ENCODE data around the gene SNRNP70.
A peak's percentile ranks its signal among the peaks of the same experiment; 100 is the strongest.
"Not testable (repeated sequence)": the region's sequence is repeated elsewhere in the genome, so short reads cannot be mapped to it uniquely, and the experiment has no call there.

SNRNP70 gene

DNA sequence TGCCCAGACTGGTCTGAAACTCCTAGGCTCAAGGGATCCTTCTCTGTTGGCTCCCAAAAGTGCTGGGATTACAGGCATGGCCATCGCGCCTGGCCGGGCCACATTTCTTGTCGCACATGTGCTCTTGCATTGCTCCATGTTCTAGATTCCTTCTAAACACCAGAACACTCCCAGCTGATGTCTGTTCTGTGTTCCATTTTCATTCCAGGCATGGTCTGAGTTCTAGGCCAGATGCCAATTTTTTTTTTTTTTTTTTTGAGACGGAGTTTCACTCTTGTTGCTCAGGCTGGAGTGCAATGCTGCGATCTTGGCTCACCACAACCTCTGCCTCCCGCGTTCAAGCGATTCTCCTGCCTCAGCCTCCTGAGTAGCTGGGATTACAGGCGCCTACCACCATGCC lies 36.6 kb downstream of the SNRNP70 start:
- DNase-seq: not testable (repeated sequence)

DNA sequence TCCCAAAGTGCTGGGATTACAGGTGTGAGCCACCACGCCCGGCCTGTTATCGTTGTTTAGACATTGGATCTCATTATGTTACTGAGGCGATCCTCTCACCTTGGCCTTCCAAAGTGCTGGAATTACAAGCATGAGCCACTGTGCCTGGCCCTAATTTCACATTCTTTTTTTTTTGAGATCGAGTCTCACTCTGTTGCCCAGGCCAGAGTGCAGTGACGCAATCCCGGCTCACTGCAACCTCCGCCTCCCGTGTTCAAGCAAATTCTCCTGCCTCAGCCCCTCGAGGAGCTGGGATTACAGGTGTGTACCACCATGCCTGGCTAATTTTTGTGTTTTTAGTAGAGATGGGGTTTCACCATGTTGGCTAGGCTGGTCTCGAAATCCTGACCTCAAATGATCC lies 38.0 kb downstream of the SNRNP70 start:
- DNase-seq: not testable (repeated sequence)

DNA sequence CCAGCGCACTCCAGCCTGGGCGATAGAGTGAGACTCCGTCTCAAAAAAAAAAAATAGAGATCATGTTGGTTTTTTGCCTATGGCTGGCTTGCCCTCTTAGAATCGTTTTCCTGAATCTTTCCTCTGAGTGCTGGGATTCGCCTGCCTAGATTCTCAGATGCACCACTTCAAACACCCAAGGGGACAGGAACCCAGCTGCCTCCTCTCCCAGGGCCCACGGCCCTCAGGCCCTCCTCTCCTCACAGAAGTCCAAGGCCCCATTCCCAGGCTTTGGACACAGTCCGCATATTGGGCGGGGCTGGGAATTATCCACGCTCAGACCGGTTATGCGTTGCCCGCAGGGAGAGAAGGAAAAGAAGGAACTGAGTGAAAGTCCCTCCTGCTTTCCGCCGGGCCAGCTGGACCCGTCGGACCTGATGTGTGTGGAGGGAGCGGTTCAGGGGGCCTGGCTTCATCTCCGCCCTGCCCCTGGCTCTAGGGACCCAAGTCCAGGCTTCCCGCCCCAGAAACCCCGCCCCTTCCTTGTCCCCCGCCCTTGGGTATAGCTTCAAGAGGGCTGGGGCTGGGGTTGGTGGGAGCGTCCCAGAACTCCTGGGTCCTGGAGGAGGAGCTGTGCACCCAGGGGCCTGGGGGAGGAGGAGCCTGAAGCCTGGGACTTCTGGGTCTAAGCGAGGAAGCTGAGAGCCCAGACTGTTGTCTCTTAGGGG lies 39.9 kb downstream of the SNRNP70 start:
- DNase-seq: peak; percentile 37

DNA sequence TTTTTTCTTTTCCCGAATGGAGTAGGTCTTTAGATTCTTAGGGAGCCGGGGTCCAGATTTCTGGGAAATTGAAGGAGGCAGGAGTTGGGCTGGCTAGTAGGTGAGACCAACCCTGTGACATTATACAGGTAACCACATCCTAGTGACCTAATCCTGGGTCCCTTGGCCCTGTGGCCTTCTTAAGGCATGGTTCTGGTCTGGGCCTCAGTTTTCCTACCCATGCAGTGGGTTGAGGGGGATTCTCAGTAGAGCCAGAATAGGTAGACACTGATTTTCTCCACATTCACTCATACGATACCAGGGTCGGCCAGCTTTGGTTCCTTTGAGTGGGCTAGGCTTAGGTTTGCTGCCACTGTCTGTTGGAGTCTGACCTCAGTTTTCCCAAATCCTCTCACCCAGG lies 41.3 kb downstream of the SNRNP70 start:
- peak; percentile 14 for DNase-seq

DNA sequence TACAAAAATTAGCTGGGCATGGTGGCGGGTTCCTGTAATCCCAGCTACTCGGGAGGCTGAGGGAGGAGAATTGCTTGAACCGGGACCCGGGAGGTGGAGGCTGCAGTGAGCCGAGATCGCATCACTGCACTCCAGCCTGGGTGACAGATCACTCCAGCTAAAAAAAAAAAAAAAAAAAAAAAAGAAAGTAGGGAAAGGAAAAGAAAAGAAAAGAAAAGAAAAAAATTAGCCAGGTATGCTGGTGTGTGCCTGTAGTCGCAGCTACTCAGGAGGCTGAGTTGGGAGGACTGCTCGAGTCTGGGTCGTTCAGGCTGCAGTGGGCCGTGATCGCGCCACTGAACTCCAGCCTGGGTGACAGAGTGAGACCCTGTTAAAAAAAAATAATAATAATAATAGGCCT lies 42.0 kb downstream of the SNRNP70 start:
- not testable (repeated sequence) for DNase-seq

DNA sequence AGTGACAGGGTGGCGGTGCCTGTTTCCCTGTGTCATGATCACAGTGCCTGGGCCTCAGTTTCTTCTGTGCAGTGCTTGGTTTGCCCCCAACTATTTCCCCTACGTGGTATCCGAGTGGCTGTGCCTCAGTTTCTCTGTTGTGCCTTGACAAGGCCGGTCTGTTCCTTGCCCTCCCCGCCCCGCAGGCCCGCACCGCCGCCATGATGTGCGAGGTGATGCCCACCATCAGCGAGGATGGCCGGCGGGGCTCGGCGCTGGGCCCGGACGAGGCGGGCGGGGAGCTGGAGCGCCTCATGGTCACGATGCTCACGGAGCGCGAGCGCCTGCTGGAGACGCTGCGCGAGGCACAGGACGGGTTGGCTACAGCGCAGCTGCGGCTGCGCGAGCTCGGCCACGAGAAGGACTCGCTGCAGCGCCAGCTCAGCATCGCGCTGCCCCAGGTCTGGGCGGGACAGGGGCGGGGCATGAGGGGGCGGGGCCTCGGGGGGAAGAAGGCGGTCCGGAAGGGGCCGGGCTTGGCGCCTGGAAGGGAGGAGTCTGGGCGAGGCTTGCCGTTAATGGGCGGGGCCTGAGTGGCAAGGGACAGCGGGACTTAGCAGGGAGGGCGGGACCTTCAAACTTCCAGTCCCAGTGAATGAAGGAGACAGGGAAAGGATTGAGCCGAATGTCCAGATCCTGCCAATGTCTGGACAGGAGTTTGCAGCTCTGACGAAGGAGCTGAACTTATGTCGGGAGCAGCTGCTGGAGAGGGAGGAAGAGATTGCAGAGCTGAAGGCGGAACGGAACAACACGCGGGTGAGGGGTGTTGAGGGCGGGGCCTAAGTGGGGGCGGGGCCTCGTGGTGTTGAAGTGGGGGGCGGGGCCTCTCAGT lies 42.7 kb downstream of the SNRNP70 start:
- DNase-seq: peak; percentile 99

DNA sequence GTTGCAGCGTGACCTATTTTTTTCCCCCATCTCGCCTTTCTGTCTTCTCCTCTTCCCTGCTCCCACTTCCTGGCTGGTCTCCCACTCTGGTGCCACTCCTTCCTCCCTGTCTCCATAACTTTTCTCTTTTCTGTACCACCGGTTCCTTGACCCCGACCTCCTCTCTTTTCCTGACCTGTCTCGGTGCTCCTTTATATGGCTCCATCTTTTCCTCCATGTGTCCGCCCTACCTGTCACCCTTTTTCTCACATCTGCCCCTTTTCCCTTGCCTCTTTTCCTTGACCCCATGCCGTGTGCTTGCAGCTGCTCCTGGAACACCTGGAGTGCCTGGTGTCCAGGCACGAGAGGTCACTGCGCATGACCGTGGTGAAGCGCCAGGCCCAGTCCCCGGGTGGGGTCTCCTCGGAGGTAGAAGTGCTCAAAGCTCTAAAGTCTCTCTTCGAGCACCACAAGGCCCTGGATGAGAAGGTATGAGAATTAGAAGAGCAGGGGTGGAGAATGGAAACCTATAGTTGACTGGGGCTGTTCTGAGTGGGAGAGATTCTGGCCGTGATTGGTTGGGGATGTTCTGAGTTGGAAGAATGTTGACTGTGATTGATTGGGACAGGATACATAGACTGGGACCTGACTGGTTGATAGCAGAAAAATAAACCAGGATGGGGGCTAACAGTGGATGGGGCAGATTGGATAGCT lies 43.4 kb downstream of the SNRNP70 start:
- no peak for DNase-seq

DNA sequence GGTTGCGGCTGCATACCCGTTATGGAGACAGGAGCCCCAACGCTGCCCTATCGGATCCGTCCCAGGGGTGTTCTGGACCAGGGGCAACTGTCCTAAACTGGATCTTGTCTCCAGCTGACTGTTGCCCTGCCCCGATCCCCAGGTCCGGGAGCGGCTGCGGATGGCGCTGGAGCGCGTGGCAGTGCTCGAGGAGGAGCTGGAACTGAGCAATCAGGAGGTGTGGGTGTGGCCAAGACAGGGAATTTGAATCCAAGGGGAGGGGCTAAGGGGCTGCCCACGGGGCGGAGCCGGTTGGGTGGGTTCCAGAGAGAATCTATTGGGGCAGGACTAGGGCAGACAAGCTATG lies 44.0 kb downstream of the SNRNP70 start:
- no peak for DNase-seq

DNA sequence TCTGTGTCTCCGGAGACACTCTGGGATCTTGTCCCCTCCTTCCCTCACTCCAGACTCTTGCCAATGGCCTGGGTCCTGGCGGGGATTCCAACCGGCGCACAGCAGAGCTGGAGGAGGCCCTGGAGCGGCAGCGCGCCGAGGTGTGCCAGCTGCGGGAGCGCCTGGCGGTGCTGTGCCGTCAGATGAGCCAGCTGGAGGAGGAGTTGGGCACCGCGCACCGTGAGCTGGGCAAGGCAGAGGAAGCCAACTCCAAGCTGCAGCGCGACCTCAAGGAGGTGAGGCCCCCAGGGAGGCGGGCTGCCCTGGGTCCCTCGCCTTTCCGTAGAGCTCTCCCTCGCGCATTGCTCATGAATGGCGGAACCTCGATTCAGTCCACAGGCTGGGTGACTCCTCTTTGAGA lies 45.1 kb downstream of the SNRNP70 start:
- peak; percentile 22 for DNase-seq

DNA sequence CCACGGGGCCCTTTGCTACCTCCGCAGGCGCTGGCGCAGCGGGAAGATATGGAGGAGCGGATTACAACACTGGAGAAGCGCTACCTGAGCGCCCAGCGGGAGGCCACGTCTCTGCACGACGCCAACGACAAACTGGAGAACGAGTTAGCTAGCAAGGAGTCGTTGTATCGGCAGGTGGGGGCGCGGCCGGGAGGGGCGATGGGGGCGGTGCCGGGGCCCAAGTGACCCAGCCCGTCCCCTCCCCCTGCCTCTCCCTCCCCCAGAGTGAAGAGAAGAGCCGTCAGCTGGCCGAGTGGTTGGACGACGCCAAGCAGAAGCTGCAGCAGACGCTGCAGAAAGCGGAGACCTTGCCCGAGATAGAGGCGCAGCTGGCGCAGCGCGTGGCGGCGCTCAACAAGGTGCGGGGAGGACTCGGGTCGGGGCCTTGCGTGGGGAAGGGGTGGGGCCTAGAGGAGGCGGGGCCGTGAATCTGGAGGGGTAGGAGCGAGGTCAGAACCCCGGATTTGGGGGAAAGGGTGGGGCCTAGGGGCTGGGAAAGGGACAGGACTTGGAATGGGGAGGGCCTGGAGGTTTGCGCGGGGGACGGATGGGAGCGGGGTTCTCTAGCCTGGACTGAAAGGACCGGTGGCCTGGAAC lies 47.8 kb downstream of the SNRNP70 start:
- peak; percentile 39 for DNase-seq

DNA sequence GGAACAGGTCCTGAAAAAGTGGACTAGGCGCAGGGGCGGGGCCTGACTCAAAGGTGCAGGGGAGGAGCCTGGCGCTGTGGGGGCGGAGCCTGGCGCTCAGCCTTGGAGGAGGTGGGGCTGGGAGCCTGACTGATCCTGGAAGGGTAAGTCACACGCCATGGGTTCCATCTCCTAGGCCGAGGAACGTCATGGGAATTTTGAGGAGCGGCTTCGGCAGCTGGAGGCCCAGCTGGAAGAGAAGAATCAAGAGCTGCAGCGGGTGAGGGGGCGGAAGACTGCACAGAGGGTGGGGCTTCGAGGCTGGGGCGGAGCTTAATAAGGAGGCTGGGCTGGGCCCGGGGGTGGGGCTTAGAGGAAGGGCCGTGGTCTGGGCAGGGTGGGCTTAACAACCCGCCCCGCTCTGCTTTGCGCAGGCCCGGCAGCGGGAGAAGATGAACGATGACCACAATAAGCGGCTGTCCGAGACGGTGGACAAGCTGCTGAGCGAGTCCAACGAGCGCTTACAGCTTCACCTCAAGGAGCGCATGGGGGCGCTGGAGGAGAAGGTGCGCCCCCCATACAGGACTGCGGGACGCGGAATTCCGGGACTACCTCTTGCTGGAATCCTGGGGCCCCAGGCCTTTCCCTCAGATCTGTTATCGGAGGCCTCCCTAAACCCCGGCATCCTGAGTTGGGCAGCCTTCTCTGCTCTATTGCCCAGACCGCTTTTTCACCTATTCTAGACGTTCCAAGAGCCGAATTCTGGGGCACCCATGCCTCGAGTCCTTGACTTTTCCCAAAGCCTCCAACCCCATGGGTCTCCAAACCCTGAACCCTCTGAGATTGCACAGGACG lies 48.6 kb downstream of the SNRNP70 start:
- DNase-seq: peak; percentile 84

DNA sequence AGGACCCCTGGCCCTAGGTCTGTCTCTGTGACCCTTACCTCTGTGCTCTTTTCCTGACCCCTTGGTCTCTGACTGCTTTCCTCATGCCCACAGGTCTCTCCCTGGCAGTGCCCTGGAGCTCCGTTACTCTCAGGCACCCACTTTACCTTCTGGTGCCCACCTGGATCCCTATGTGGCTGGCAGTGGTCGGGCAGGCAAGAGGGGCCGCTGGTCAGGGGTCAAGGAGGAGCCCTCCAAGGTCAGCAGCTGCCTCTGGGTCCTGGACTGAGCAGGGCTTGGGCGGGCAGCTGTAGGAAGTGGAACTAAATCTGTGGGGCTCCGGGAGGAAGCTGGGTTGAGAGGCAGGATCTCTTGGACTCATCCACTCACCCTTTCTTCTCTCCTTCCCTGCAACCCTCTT lies 50.4 kb downstream of the SNRNP70 start:
- DNase-seq: no peak

DNA sequence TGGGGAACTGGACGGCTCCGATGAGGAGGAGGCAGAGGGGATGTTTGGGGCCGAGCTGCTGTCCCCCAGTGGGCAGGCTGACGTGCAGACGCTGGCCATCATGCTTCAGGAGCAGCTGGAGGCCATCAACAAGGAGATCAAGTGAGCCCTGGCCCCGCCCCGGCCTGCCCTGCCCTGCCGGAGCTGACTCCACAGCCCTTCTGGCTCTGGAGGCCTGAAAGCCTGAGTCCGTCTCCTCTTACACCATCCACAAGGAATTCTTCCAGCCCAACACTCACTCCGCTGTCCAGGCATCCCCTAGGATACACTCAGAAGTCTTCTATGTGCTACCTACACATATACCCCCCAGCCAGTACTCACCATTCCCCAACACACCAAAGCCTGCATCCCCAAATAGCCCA lies 51.5 kb downstream of the SNRNP70 start:
- DNase-seq: no peak

DNA sequence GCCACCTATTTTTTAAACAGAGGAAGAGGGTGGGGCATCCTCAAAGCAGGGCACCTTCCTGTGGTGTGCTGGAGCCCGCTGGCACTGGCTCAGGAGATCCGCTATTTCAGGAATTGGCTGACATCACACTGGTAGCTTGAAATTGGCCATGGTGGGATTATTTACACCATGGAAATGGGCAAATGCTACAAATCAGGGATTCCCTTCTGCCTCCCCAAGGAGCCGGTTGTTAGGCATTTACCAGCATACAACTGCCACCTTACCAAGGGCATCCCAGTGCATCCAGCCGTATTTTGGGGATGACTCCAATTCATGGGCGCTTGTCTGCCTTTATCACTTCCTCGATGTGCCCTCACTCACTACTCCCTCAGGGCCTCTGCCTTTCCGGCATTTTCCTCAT lies 55.7 kb downstream of the SNRNP70 start:
- no peak for DNase-seq

DNA sequence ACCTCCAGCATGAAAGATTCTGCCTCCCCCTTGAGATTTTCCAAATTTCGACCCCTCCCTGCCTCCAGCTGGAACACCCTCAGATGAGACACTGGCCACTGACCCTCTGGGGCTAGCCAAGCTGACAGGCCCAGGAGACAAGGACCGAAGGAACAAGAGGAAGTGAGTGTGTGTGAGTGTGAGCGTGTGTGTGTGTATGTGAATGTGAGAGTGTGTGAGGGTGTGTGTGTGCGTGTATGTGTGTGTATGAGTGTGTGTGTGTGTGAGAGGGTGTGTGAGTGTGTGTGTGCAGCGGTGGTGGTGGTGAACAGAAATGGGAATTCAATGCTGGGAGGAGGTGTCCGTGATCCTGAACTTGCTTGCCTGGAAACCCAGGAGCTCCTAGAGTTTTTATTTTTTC lies 56.1 kb downstream of the SNRNP70 start:
- no peak for DNase-seq

DNA sequence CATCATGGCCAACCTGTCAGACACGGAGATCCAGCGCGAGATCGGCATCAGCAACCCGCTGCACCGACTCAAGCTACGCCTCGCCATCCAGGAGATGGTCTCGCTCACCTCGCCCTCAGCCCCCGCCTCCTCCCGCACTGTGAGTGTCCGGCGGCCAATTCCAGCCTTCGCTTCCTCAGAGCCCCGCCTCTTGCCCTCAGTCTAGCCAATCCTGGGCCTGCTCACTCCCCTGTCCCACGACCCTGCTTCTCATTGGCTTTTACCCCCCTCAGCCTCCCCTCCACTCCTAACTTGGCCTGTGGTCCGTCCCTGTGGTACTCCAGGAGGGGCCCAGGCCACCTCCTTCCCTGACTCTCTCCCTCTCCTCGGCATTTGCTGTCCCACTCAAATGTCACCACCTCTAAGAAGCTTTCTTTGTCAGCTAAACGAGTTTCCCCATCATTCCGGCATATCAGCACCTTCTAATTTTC lies 57.6 kb downstream of the SNRNP70 start:
- peak; percentile 95 for DNase-seq

DNA sequence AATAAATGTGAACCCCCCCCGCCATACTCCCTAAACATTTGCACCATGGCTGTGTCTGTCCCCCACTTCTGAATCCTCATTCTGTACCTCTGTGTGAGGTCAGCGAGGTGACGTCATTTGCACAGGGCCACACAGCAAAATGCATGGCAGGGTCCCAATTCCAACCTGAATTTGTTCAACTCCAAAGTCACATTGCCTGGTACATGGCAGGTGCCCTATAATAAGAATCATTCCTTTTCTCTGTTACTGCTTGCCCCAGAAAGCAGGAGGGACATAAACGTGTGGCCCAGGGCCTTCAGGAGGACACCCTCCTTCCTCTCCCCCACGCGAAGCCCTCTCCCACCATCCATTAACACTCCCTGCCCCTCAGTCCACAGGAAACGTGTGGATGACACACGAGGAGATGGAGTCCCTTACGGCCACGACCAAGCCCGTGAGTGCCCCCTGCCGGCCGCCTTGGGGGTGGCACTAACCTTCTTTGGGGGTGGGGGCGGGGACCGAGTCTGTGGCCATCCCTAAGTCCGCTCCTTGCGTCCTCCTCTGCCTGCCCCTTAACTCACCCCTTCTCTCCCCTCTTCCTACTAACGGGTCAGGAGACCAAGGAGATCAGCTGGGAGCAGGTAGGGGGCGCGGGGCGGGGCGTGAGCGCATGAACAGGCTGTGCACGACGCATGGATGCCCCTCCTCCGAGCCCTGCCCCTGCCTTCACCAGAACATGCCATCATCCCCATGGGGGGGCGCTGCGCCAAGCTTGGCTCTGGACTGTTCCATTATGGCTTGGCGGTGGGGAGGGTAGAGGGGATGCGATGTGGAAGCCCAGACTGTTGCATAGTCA lies 60.5 kb downstream of the SNRNP70 start:
- peak; percentile 87 for DNase-seq

DNA sequence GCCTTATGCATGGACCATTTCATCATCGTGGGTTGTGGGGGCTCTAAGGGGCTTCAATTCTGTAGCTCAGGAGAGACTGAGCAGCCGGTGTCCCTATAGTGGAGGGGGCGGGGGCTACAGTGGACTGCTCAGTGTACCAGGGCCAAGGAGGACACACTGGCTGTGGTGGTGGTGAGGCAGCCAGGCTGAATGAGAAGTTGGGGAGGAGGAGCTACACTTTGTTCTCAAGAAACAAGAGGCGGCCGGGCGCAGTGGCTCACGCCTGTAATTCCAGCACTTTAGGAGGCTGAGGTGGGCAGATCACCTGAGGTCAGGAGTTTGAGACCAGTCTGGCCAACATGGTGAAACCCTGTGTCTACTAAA lies 61.1 kb downstream of the SNRNP70 start:
- DNase-seq: not testable (repeated sequence)

DNA sequence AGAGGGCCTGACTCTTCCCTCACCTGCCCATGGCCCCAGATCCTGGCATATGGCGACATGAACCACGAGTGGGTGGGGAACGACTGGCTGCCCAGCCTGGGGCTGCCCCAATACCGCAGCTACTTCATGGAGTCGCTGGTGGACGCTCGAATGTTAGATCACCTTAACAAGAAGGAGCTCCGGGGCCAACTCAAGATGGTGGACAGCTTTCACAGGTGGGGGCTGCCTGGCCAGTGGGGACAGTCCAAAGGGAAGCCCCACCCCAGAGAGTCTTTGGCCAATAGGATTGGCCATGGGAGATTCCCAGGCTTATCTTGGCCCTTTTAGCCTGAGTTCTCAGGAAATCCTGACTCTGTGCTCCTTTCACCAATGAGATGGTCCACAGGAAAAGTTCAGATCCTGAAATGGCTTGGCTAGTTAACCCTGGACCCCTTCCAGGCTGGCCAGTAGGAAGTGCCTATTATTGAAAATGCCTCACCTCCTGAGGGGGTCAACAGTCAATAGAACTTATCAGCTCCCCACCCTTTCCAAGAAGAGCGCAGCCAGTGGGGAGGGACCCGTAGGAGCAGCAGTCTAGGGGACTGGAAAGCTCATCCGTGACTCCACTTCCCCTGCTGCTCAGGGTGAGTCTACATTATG lies 62.9 kb downstream of the SNRNP70 start:
- no peak for DNase-seq

DNA sequence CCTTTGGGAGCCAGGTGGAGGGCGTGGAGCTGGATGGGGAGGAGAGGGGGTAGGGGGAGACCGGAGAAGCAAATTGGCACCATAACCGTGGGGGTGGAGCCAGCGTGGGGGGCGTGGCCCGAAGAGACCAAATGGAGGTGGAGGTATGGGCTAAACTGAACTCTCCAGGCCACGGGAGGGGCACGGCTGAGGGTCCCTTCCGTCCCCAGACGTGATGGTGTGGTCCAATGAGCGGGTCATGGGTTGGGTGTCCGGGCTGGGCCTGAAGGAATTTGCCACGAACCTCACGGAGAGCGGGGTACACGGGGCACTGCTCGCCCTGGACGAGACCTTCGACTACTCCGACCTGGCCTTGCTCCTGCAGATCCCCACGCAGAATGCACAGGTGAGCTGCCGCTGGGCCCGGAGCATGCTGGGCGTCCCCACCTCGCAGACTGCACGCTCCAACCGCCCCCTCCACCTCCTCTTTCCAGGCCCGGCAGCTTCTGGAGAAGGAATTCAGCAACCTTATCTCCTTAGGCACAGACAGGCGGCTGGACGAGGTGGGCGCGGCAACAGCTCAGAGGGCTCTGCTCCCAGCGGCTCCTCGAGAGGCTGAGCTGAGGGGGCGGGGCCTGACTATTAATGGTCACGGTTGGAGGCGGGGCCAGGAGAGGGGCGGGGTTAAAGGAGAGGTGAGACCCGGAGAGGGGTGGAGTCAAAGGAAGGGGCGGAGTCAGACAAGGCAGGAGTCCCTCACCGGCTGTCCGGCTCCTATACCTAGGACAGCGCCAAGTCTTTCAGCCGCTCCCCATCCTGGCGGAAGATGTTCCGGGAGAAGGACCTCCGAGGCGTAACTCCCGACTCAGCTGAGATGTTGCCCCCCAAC lies 63.8 kb downstream of the SNRNP70 start:
- peak; percentile 98 for DNase-seq

Data from femur (tissue), 1 donor.